ENCODE results near the gene TRPV3.

GRCh38 chr17:3542410-3543088, 15.1 kb downstream of the TRPV3 start:
- TF ChIP-seq ESRRA (IDR thresholded peaks at IDR 0.05; ENCODE audit: borderline replicate concordance, low read depth) (no peak), ETS1 (conservative IDR thresholded peaks at IDR 0.05; ENCODE audit: control insufficient read depth, low read depth, low read length) (no peak), E2F1 (CRISPR knock-in tag; IDR thresholded peaks at IDR 0.05) (no peak), EZH2 (IDR thresholded peaks at IDR 0.05; ENCODE audit: borderline replicate concordance, low read depth, low read length) (no peak), TAF7 (tag; IDR thresholded peaks at IDR 0.05) (no peak)
- TF ChIP-seq, protein P1, sequence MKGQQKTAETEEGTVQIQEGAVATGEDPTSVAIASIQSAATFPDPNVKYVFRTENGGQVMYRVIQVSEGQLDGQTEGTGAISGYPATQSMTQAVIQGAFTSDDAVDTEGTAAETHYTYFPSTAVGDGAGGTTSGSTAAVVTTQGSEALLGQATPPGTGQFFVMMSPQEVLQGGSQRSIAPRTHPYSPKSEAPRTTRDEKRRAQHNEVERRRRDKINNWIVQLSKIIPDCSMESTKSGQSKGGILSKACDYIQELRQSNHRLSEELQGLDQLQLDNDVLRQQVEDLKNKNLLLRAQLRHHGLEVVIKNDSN (CRISPR knock-in tag; IDR thresholded peaks at IDR 0.05): no peak
